Fibroblast of skin of back (primary cell): Measurements from ENCODE around the gene SLC17A7.

ENCODE experiments used
- DNase-seq: peaks from one replicate; pipeline ENCODE4 v3.0.0-alpha.2; 2013

The SLC17A7 gene

GRCh38 chr19:49407079-49407478 lies 34.2 kb downstream of the SLC17A7 start:
- DNase-seq, result no peak

- peak; percentile 21 for DNase-seq
Observed at GRCh38 chr19:49403404-49404187, 37.7 kb downstream of the SLC17A7 start.

GRCh38 chr19:49400029-49400428 lies 41.3 kb downstream of the SLC17A7 start:
- no peak for DNase-seq

GRCh38 chr19:49398931-49399330 lies 42.4 kb downstream of the SLC17A7 start:
- no peak for DNase-seq

- no peak for DNase-seq
Observed at GRCh38 chr19:49398001-49398615, 43.2 kb downstream of the SLC17A7 start.

GRCh38 chr19:49396738-49397505 lies 44.4 kb downstream of the SLC17A7 start:
- DNase-seq, result no peak

- DNase-seq, result no peak
Observed at GRCh38 chr19:49395581-49396407, 45.5 kb downstream of the SLC17A7 start.

- DNase-seq, result no peak
Observed at GRCh38 chr19:49393881-49394280, 47.4 kb downstream of the SLC17A7 start.

- DNase-seq, result peak; percentile 68
Observed at GRCh38 chr19:49391581-49392399, 49.5 kb downstream of the SLC17A7 start.

GRCh38 chr19:49390929-49391359 lies 50.4 kb downstream of the SLC17A7 start:
- no peak for DNase-seq

GRCh38 chr19:49390131-49390928 lies 51.0 kb downstream of the SLC17A7 start:
- no peak for DNase-seq

- no peak for DNase-seq
Observed at GRCh38 chr19:49389406-49389805, 51.9 kb downstream of the SLC17A7 start.

GRCh38 chr19:49387936-49388372 lies 53.4 kb downstream of the SLC17A7 start, which contains the start of gene KASH5:
Gene KASH5 (plus strand): TSS chr19:49388249. CDS start chr19:49390884, 2,635 bp downstream.
- DNase-seq, result peak; percentile 45

GRCh38 chr19:49383599-49383998 lies 57.7 kb downstream of the SLC17A7 start:
- DNase-seq, result no peak

GRCh38 chr19:49382639-49383038 lies 58.7 kb downstream of the SLC17A7 start:
- DNase-seq, result no peak

GRCh38 chr19:49380391-49380790 lies 60.9 kb downstream of the SLC17A7 start:
- no peak for DNase-seq
